ENCODE results near the gene SZRD1.
A peak's percentile ranks its signal among the peaks of the same experiment; 100 is the strongest.
"Not testable (repeated sequence)": the region's sequence is repeated elsewhere in the genome, so short reads cannot be mapped to it uniquely, and the experiment has no call there.

Gene SZRD1, protein sequence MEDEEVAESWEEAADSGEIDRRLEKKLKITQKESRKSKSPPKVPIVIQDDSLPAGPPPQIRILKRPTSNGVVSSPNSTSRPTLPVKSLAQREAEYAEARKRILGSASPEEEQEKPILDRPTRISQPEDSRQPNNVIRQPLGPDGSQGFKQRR

DNA sequence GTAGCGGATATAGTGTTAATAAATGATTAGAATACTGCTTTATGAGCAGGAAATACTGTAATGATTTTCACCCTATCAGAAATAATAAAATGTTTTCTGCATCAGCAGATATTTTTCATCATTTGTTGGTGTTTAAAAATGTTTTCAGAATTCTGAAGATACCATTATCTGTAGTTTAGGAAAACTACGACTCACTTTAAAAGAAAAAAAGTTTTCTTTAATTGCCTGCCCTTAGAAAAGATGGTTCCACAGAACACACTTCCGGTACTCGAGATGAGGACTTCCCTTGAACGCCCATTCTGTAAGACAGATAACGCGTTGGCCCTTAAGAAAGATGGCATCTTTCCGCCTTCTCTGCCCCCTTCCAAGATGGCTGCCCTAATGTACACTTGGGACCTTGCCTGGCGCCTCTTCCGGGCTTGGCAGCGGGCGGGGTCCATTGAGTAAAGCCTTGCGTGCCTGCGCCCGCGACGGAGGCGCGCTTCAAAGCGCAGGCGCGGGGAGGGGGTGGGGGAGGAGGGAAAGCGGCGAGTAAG, at the start of gene SZRD1:
TSS of gene SZRD1 (plus strand) at position 521 of the 536 bp plus-strand sequence. CDS start 16 bp downstream, outside the sequence.
- H3K9me3 ChIP-seq (ENCODE audit: control insufficient read depth in 2 of 2, low read length in 2 of 2) = no peaks in the 10 kb centered on the region
- H3K36me3 ChIP-seq (ENCODE audit: control insufficient read depth in 2 of 2, insufficient read depth in 2 of 2, low read length in 2 of 2) = no peaks in the 10 kb centered on the region
- peak within 1 kb of the TSS; percentile 89 for H3K27ac ChIP-seq (ENCODE audit: low read length)
- no peaks in the 10 kb centered on the region for H3K27me3 ChIP-seq (ENCODE audit: control insufficient read depth in 1 of 2, insufficient read depth in 2 of 2, low read length in 2 of 2)
- H3K9ac ChIP-seq (ENCODE audit: low read length in 2 of 2) = peak within 1 kb of the TSS; percentile 73 to 93
- peaks cover 18% of the 10 kb centered on the region for H3K4me1 ChIP-seq (ENCODE audit: control insufficient read depth, insufficient read depth, low read length)
- H3K4me3 ChIP-seq (ENCODE audit: low read length in 2 of 2) = peak within 1 kb of the TSS; percentile 75 to 86

DNA sequence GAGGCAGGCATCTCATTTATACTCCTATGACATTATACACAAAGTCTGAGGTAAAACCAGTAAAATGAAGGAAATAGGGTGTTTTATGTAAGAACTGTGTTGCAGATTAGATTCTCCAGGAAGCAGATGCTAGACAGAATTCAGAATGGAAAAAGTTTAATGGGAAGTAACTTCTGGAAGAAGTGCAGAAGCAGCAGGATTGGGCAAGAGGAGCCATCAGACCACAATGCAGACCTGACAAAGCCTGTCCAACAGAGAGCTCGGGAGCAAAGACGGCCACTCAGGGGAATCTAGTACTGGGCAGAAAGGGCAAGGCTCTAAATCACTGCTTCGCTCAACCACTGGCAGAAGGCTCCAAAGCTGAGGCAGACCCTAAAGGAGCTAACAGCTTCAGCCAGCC, 48.5 kb upstream of the SZRD1 start:
- H3K36me3 ChIP-seq (ENCODE audit: control insufficient read depth in 2 of 2, insufficient read depth in 2 of 2, low read length in 2 of 2) = peaks cover 7 to 8% of the 10 kb centered on the region in 2 donors
- peaks cover 10% of the 10 kb centered on the region for H3K4me1 ChIP-seq (ENCODE audit: control insufficient read depth, insufficient read depth, low read length)
- no peaks in the 10 kb centered on the region for H3K27me3 ChIP-seq (ENCODE audit: control insufficient read depth in 1 of 2, insufficient read depth in 2 of 2, low read length in 2 of 2)
- H3K27ac ChIP-seq (ENCODE audit: low read length) = no peak overlapping the region
- H3K9me3 ChIP-seq (ENCODE audit: control insufficient read depth in 2 of 2, low read length in 2 of 2) = no peaks in the 10 kb centered on the region
- no peak overlapping the region for H3K4me3 ChIP-seq (ENCODE audit: low read length in 2 of 2)
- H3K9ac ChIP-seq (ENCODE audit: low read length in 2 of 2) = no peak overlapping the region

DNA sequence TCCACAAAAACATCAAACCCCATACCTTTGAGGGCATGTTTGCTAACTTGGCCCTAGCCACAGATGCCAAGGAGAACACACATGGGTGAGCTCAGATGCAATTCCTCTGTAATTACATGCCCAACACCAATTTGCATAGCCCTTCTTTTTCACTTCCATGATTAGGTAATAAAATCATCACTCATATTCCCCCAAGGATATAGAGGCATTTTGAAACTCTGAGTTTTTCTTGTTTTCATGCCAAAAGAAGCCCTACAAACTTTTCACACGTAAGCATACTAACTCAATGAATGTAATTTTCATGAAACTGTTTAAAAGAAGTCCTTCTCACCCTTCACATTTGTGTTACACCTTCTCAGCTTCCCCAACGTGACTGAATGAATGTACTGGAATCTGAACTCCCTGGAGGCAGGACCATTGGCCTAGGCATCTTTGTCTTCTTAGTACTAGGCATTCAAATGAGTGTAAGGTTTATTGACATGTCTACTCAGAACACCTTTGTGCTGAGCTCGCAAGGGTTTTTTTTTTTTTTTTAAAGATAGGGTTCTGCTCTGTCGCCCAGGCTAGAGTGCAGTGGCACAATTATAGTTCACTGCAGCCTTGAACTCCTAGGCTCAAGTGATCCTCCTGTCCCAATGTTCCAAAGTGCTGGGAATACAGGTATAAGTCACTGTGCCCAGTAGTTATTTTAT, 45.7 kb upstream of the SZRD1 start:
- Histone ChIP-seq H3K36me3 (ENCODE audit: control insufficient read depth in 2 of 2, insufficient read depth in 2 of 2, low read length in 2 of 2) (no peaks in the 10 kb centered on the region), H3K4me3 (ENCODE audit: low read length in 2 of 2) (no peak overlapping the region), H3K9ac (ENCODE audit: low read length in 2 of 2) (no peak overlapping the region), H3K27ac (ENCODE audit: low read length) (no peak overlapping the region), H3K27me3 (ENCODE audit: control insufficient read depth in 1 of 2, insufficient read depth in 2 of 2, low read length in 2 of 2) (no peaks in the 10 kb centered on the region), H3K4me1 (ENCODE audit: control insufficient read depth, insufficient read depth, low read length) (peaks cover 11% of the 10 kb centered on the region), H3K9me3 (ENCODE audit: control insufficient read depth in 2 of 2, low read length in 2 of 2) (no peaks in the 10 kb centered on the region)

DNA sequence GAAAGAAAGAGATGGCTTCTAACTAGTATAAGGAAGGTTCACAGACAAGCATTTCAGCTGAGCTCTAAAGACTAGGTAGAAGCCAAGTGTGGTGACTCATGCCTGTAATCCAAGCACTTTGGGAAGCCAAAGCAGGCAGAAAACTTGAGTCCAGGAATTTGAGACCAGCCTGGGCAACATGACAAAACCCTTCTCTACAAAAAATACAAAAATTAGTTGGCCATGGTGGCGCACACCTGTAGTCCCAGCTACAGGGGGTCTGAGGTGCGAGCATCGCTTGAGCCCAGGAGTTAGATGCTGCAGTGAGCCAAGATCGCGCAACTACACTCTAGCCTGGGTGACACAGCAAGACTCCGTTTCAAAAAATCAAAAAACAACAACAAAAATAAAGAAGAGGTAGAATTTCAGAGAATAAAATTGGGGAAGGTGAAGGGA, 42.6 kb upstream of the SZRD1 start:
- H3K9ac ChIP-seq (ENCODE audit: low read length in 2 of 2) = no peak overlapping the region
- no peak overlapping the region for H3K27ac ChIP-seq (ENCODE audit: low read length)
- no peaks in the 10 kb centered on the region for H3K27me3 ChIP-seq (ENCODE audit: control insufficient read depth in 1 of 2, insufficient read depth in 2 of 2, low read length in 2 of 2)
- H3K4me3 ChIP-seq (ENCODE audit: low read length in 2 of 2) = no peak overlapping the region
- no peaks in the 10 kb centered on the region for H3K36me3 ChIP-seq (ENCODE audit: control insufficient read depth in 2 of 2, insufficient read depth in 2 of 2, low read length in 2 of 2)
- no peaks in the 10 kb centered on the region for H3K9me3 ChIP-seq (ENCODE audit: control insufficient read depth in 2 of 2, low read length in 2 of 2)
- H3K4me1 ChIP-seq (ENCODE audit: control insufficient read depth, insufficient read depth, low read length) = peaks cover 7% of the 10 kb centered on the region

DNA sequence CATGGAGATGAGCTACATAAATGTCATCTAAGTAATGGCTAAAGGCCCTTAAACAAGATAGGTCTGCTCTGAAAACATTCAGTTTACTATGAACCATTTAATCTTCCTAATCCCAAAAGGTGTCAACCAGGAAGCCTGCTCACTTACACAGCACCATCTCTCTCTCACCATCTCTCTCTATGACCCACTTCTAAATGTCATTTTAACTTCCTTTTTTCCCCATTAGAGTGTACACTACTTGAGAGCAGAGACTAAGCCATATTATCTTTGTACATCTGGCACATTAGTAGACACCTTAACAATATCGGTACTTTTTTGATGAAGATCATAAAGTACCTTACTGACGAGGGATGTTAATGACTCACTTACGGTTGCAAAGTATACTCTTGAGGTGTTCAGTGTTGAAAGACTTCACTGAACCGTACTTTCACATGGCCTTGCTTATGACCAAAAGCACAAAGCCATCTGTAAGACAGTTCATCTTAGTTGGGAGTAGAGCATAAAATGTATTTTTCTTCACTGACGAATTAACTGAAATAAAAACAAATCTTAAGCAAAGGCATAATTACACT, 40.1 kb upstream of the SZRD1 start:
- Histone ChIP-seq H3K4me3 (ENCODE audit: low read length in 2 of 2) (no peak overlapping the region), H3K9ac (ENCODE audit: low read length in 2 of 2) (no peak overlapping the region), H3K4me1 (ENCODE audit: control insufficient read depth, insufficient read depth, low read length) (peaks cover 7% of the 10 kb centered on the region), H3K9me3 (ENCODE audit: control insufficient read depth in 2 of 2, low read length in 2 of 2) (no peaks in the 10 kb centered on the region), H3K27me3 (ENCODE audit: control insufficient read depth in 1 of 2, insufficient read depth in 2 of 2, low read length in 2 of 2) (no peaks in the 10 kb centered on the region), H3K27ac (ENCODE audit: low read length) (no peak overlapping the region), H3K36me3 (ENCODE audit: control insufficient read depth in 2 of 2, insufficient read depth in 2 of 2, low read length in 2 of 2) (no peaks in the 10 kb centered on the region)

DNA sequence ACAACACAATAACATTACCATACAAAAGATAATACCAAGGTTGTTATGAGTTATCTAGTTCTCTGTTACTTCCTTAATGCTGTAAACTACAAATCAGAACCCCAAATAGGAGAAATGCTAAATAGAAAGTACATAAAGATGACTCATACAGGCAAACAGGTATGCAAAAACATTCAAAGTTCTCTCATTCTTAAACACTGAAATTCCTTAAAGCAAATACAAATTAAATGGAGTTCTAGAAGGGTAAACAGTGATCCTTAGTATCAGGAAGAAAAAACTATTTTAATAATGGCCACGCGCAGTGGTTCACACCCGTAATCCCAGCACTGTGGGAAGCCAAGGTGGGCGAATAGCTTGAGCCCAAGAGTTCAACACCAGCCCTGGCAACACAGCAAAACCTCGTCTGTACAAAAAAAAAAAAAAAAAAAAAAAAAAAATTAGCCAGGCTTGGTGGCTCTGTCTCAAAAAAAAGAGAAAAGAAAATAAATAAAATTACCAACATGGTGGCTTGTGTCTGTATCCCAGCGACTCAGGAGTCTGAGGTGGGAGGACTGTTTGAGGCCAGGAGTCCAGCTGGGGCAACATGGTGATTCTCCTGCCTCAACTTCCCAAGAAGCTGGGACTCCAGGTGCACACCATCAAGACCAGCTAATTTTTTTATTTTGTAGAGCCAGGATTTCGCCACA, 32.2 kb upstream of the SZRD1 start:
- Histone ChIP-seq H3K9ac (ENCODE audit: low read length in 2 of 2) (no peak overlapping the region), H3K4me1 (ENCODE audit: control insufficient read depth, insufficient read depth, low read length) (no peaks in the 10 kb centered on the region), H3K27me3 (ENCODE audit: control insufficient read depth in 1 of 2, insufficient read depth in 2 of 2, low read length in 2 of 2) (no peaks in the 10 kb centered on the region), H3K36me3 (ENCODE audit: control insufficient read depth in 2 of 2, insufficient read depth in 2 of 2, low read length in 2 of 2) (no peaks in the 10 kb centered on the region), H3K9me3 (ENCODE audit: control insufficient read depth in 2 of 2, low read length in 2 of 2) (no peaks in the 10 kb centered on the region), H3K27ac (ENCODE audit: low read length) (no peak overlapping the region), H3K4me3 (ENCODE audit: low read length in 2 of 2) (no peak overlapping the region)

DNA sequence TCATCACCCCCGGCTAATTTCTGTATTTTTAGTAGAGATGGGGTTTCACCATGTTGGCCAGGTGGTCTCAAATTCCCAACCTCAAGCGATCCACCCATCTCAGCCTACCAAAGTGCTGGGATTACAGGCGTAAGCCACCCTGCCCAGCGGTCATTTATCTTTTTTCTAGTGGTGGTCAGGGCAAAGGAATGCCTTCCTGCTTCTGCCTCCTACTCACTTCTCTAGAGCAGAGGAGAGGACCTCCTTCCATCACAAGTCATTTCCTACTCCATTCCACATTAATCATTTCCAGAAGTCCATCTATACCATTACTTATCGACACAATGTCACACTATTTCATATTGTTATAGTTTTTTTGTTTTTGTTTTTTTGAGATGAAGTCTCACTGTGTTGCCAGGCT, 28.1 kb upstream of the SZRD1 start:
- H3K4me3 ChIP-seq (ENCODE audit: low read length in 2 of 2) = no peak overlapping the region
- H3K27me3 ChIP-seq (ENCODE audit: control insufficient read depth in 1 of 2, insufficient read depth in 2 of 2, low read length in 2 of 2) = no peaks in the 10 kb centered on the region
- H3K9ac ChIP-seq (ENCODE audit: low read length in 2 of 2) = no peak overlapping the region
- H3K4me1 ChIP-seq (ENCODE audit: control insufficient read depth, insufficient read depth, low read length) = no peaks in the 10 kb centered on the region
- H3K27ac ChIP-seq (ENCODE audit: low read length) = no peak overlapping the region
- no peaks in the 10 kb centered on the region for H3K9me3 ChIP-seq (ENCODE audit: control insufficient read depth in 2 of 2, low read length in 2 of 2)
- H3K36me3 ChIP-seq (ENCODE audit: control insufficient read depth in 2 of 2, insufficient read depth in 2 of 2, low read length in 2 of 2) = no peaks in the 10 kb centered on the region

DNA sequence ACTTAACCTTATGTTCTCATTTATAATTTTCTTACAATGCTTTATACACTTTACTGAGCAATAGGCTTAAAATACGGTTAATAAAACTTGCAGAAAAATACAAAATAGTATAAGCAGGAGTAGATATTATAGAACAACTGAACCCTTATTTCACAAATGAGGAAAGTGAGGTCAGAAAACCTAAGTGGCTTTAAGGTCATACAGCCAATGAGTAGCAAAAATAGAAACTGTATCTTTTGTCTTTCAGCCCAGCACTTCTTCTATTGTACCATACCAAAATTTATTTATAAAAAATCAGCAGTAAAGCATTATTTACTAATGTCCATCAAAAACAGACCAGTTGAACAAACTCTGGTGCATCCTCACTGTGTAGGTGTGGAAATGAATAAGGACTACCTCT, 26.4 kb upstream of the SZRD1 start:
- Histone ChIP-seq H3K36me3 (ENCODE audit: control insufficient read depth in 2 of 2, insufficient read depth in 2 of 2, low read length in 2 of 2) (no peaks in the 10 kb centered on the region), H3K9ac (ENCODE audit: low read length in 2 of 2) (no peak overlapping the region), H3K9me3 (ENCODE audit: control insufficient read depth in 2 of 2, low read length in 2 of 2) (no peaks in the 10 kb centered on the region), H3K27ac (ENCODE audit: low read length) (no peak overlapping the region), H3K4me3 (ENCODE audit: low read length in 2 of 2) (no peak overlapping the region), H3K4me1 (ENCODE audit: control insufficient read depth, insufficient read depth, low read length) (no peaks in the 10 kb centered on the region), H3K27me3 (ENCODE audit: control insufficient read depth in 1 of 2, insufficient read depth in 2 of 2, low read length in 2 of 2) (no peaks in the 10 kb centered on the region)

DNA sequence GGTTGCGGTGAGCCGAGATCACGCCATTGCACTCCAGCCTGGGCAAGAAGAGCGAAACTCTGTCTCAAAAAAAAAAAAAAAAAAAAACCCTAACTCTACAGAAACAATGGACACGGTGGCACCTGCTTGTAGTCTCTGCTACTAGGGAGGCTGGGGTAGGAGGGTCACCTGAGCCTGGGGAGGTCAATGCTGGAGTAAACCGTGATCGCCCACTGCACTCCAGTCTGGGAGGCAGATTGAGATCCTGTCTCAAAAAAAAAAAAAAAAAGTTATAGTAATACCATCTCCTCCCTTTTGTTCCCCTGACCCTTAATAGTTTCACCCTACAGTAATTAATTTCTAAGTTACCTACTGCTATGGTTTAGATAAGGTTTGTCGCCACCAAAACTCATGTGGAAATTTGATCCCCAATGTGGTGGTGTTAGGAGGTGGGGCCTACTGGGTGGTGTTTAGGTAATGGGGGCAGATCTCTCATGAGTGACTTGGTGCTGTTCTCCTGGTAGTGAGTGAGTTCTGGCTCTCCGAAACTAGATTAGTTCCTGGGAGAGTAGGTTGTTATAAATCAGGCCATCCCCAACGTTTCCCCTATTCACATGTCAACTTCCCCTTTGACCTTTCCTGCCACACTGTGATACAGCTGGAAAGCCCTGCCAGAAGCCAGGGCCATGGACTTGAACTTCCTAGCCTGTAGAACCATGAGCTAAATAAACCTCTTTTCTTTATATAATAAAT, 24.5 kb upstream of the SZRD1 start:
- H3K9ac ChIP-seq (ENCODE audit: low read length in 2 of 2) = no peak overlapping the region
- H3K27ac ChIP-seq (ENCODE audit: low read length) = no peak overlapping the region
- no peaks in the 10 kb centered on the region for H3K9me3 ChIP-seq (ENCODE audit: control insufficient read depth in 2 of 2, low read length in 2 of 2)
- H3K27me3 ChIP-seq (ENCODE audit: control insufficient read depth in 1 of 2, insufficient read depth in 2 of 2, low read length in 2 of 2) = no peaks in the 10 kb centered on the region
- H3K36me3 ChIP-seq (ENCODE audit: control insufficient read depth in 2 of 2, insufficient read depth in 2 of 2, low read length in 2 of 2) = no peaks in the 10 kb centered on the region
- H3K4me1 ChIP-seq (ENCODE audit: control insufficient read depth, insufficient read depth, low read length) = no peaks in the 10 kb centered on the region
- H3K4me3 ChIP-seq (ENCODE audit: low read length in 2 of 2) = no peak overlapping the region

DNA sequence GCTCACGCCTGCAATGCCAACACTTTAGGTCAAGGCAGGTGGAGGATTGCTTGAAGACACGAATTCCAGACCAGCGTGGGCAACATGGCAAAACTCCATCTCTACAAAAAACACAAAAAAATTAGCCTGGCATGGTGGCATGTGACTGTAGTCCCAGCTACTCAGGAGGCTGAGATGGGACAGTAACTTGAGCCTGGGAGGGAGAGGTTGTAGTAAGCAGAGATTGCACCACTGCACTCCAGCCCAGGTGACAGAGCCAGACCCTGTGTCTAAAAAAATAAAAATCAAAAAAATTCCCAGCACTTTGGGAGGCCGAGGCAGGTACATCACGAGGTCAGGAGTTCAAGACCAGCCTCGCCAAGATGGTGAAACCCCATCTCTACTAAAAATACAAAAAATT, 23.8 kb upstream of the SZRD1 start:
- H3K27me3 ChIP-seq (ENCODE audit: control insufficient read depth in 1 of 2, insufficient read depth in 2 of 2, low read length in 2 of 2); H3K4me3 ChIP-seq (ENCODE audit: low read length in 2 of 2); H3K27ac ChIP-seq (ENCODE audit: low read length); H3K4me1 ChIP-seq (ENCODE audit: control insufficient read depth, insufficient read depth, low read length); H3K9me3 ChIP-seq (ENCODE audit: control insufficient read depth in 2 of 2, low read length in 2 of 2); H3K36me3 ChIP-seq (ENCODE audit: control insufficient read depth in 2 of 2, insufficient read depth in 2 of 2, low read length in 2 of 2); H3K9ac ChIP-seq (ENCODE audit: low read length in 2 of 2): not testable (repeated sequence)

Measured in stomach smooth muscle (tissue), 2 donors.